K562 treated with DMSO at 1 percent for 4 hours (cell line): Measurements from ENCODE around the gene PLA2G2E. TPM values are rescaled to one million over a fixed set of nuclear protein-coding genes. Genes with fewer than 3 reads are reported as not detected.

ENCODE experiments used
- total RNA-seq: library from RNA; unstranded; fragments of 300-600 nt; gene quantifications from 2 replicates; pipeline ENCODE4 v1.2.3, GENCODE V29; 2022; ENCODE audit not compliant: insufficient read depth

The PLA2G2E gene
- total RNA-seq = not detected in 2 replicates

GRCh38 chr1:19923137-19923952, at the start of gene PLA2G2E:
TSS of gene PLA2G2E (minus strand) at chr1:19923617. CDS start at chr1:19923559, 58 bp downstream.

DNA sequence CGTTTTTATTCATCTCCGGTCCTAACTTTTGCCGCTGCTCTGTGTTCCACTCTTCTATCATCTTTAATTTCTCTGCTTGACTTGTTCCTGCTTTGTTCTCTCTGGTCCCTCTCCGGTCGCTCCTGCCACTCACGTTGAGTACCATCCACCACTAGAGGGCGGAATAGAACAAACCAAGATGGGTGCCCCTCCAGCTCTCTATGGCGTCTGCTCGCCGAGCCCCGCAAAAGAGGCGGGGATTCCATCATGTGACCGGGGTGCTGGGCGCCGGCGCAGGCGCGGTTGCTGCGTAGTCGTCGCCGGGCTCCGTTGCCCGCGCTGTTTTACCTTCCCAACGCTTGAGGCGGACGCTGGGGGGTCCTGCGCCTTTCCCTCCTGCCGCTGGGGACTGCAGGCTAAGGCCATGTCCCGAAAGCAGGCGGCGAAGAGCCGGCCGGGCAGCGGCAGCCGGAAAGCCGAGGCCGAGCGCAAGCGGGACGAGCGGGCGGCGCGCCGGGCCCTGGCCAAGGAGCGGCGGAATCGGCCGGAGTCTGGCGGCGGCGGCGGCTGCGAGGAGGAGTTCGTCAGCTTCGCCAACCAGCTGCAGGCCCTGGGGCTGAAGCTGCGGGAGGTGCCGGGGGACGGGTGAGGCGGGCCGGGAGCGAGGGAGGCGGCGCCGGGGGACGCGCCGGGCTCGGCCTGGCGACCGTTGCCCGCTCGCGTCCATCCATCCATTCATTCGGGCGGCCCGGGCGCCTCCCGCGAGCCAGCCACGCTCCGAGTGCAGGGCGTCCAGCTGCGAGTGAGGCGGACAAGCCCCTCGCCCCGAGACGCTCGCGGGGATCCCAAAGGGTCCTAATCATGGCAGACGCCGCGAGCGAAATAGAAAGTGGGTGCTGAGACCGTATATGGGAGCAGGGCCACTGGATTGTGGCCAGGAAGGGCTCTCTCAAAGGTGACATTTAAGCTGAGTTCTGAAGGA, 41.0 kb downstream of the PLA2G2E start, which contains the start of gene OTUD3:
TSS of gene OTUD3 (plus strand) at position 285 of the 961 bp plus-strand sequence. CDS start at position 404, 119 bp downstream.

Other genes with a start within 250 kb of the PLA2G2E start
- gene TMCO4, start 123.7 kb downstream of the PLA2G2E start, total RNA-seq = 2.8 and 3.5 TPM in 2 replicates
- not detected in 2 replicates for gene RNF186, start 108.3 kb downstream of the PLA2G2E start, total RNA-seq
- 4.3 and 6.6 TPM in 2 replicates for gene OTUD3, start 41.2 kb downstream of the PLA2G2E start, total RNA-seq
- gene PLA2G2A, start 56.0 kb upstream of the PLA2G2E start, total RNA-seq = not detected in 2 replicates
- gene PLA2G5, start 146.6 kb upstream of the PLA2G2E start, total RNA-seq = not detected in 2 replicates
- not detected in 2 replicates for gene PLA2G2D, start 195.9 kb upstream of the PLA2G2E start, total RNA-seq
- gene PLA2G2F, start 215.7 kb upstream of the PLA2G2E start, total RNA-seq = not detected in 2 replicates